NB4 (cell line): ENCODE data around the gene ZNF501.

ENCODE experiments used
- CTCF ChIP-seq: IDR thresholded peaks from one replicate; pipeline ENCODE4 v1.5.1; 2012; ENCODE audit warnings: low read depth, low read length
- POLR2A ChIP-seq: IDR thresholded peaks from 2 replicates; pipeline ENCODE4 v1.6.1; 2011; ENCODE audit warnings: mild to moderate bottlenecking; ENCODE audit not compliant: insufficient read length; ENCODE audit errors: extremely low read depth

- TF ChIP-seq POLR2A (no peak), CTCF (no peak)
These were observed 48.4 kb upstream of the ZNF501 start for GRCh38 chr3:44680921-44681455.
